Mucosa of rectum (tissue), 2 donors: Measurements from ENCODE around the gene RTP5.

ENCODE experiments used
- H3K27ac ChIP-seq, 2 donors: one replicate each; pipeline ENCODE4 v1.7.0; 2013; ENCODE audit warnings: inconsistent platforms in 2 of 2, low read depth in 2 of 2, low read length in 2 of 2
- H3K27me3 ChIP-seq, 2 donors: one replicate each; pipeline ENCODE4 v1.7.0; 2013; ENCODE audit warnings: low read length in 2 of 2; ENCODE audit not compliant: control insufficient read depth in 2 of 2, insufficient read depth in 2 of 2
- H3K36me3 ChIP-seq, 2 donors: one replicate each; pipeline ENCODE4 v1.7.0; 2013; ENCODE audit warnings: low read length in 2 of 2; ENCODE audit not compliant: control insufficient read depth in 2 of 2, insufficient read depth in 2 of 2
- H3K4me1 ChIP-seq, 2 donors: one replicate each; pipeline ENCODE4 v1.7.0; 2013; ENCODE audit warnings: low read length in 2 of 2, mild to moderate bottlenecking in 1 of 2; ENCODE audit not compliant: control insufficient read depth in 2 of 2, insufficient read depth in 2 of 2
- H3K4me3 ChIP-seq, 2 donors: one replicate each; pipeline ENCODE4 v1.7.0; 2013; ENCODE audit warnings: low read length in 2 of 2
- H3K9ac ChIP-seq, 2 donors: one replicate each; pipeline ENCODE4 v1.7.0; 2013; ENCODE audit warnings: low read length in 2 of 2, low read depth in 1 of 2, mild to moderate bottlenecking in 1 of 2
- H3K9me3 ChIP-seq, 2 donors: one replicate each; pipeline ENCODE4 v1.7.0; 2013; ENCODE audit warnings: low read length in 2 of 2; ENCODE audit not compliant: control insufficient read depth in 2 of 2
- donor health status: healthy.
- donor health status: Normal muscosa, but diverticular disease.

RTP5 gene

DNA sequence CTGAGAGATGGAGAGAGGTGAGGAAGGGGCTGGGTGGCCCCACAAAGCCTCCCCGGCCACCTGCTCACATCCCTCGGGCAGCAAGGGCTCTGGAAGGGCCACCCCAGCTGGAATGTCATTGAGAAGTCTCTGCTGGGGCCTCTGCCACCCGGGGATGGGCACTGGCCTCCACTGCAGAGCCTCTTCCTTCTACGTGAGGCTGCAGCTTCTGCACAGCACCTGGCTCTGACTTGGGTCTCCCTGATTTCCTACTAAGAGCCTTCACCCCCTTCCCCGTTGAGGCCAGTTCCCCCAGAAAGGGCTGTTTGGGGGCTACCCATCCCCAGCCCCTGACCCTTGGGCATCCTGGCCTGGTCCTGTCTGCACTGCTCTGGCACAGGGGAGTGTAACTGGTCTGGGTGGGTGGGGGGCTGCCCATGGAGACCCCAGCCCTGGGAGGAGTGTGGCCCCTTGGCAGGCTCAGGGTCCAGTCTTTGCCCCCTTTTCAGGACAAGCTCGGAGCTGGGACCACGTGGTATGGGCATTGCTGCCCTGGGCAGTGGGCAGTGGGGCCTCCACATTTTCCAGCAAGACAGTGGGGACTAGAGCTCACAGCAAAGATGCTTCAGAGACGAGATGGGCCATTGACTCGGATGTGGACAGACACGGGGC is 16.4 kb upstream of the RTP5 start:
- Histone ChIP-seq H3K9me3 (no peaks in the 10 kb centered on the region), H3K4me3 (no peak overlapping the region), H3K4me1 (no peaks in the 10 kb centered on the region), H3K27me3 (peaks cover 0 to 7% of the 10 kb centered on the region in 2 donors), H3K9ac (no peak overlapping the region), H3K36me3 (no peaks in the 10 kb centered on the region), H3K27ac (no peak overlapping the region)

DNA sequence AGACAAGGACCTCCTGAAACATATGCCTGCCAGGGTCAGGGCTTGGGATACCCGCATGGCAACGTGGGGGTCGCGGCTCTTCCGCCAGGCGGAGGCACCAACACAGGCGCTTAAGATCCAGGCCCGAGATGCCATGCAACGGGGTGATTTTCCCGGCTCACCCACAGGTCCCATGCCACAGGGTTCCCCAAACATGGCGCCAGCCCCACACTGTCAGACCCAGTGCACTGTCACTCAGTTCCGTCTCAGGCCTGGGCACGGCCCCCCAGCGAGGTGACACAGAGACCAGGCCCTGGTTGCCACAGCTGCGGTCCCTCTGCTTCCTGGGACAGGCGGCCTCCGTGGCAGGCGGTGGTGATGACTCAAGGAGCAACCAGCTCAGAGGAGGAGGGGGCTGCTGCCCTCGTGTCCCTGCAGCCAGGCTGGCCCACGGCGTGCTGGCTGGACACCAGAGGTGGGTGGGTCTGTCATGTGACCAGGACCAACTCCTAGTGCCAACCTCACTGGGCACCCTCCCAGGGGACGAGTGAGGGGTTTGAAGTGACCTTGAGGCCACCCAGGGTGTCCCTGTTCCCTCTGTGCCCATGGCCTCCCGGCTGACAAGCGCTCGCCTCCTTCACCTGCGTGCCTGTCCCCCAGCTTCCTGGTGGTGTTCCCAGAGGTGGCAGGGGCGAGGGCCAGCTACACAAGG is 15.7 kb upstream of the RTP5 start:
- Histone ChIP-seq H3K27me3 (peaks cover 0 to 7% of the 10 kb centered on the region in 2 donors), H3K9ac (no peak overlapping the region), H3K4me1 (no peaks in the 10 kb centered on the region), H3K27ac (no peak overlapping the region), H3K9me3 (no peaks in the 10 kb centered on the region), H3K4me3 (no peak overlapping the region), H3K36me3 (no peaks in the 10 kb centered on the region)

DNA sequence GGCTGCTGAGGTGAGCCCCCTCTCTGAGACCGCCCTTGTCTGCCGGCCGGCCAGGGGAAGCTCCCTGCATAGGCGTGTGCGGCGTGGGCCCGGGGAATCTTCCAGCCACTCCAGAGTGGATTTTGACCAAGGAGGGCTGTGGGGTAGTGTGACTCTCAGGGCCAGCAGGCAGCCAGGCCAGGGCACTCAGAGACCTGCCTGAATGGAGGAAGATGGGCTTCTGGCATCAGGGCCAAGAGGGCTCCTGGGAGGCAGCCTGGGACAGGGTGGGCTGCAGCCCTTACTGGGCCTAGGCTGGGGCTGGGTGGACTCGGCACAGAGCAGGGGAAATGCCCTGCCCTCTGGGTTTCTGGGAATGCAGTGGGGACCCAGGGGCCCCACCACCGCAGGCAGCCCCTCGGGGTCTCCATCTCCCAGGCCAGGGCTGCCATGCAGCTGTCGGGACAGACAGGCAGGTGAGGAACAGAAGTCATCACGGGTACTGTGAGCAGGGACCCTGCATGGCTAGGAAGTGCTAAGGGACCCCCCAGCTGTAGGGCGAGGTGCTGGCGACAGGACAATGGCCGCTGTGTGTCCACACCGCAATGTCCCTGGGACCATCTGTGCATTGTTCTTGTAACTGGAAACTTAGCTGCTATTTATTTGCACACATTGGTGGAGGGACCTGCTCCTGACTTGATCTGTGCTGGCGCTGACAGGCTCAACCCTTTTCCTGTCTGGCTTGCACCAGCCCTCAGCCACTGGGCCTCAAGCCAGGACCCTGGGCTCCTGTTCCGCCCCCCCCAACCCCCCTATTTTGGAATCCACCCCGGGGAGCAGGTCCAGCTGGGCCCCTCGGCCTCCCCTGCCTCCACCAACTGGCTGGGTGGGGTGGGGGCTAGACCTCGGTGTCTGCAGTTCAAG is 14.9 kb upstream of the RTP5 start:
- Histone ChIP-seq H3K27ac (no peak overlapping the region), H3K9ac (no peak overlapping the region), H3K4me3 (no peak overlapping the region), H3K9me3 (no peaks in the 10 kb centered on the region), H3K27me3 (peaks cover 0 to 7% of the 10 kb centered on the region in 2 donors), H3K36me3 (no peaks in the 10 kb centered on the region), H3K4me1 (peaks cover 6% of the 10 kb centered on the region in 2 donors)

DNA sequence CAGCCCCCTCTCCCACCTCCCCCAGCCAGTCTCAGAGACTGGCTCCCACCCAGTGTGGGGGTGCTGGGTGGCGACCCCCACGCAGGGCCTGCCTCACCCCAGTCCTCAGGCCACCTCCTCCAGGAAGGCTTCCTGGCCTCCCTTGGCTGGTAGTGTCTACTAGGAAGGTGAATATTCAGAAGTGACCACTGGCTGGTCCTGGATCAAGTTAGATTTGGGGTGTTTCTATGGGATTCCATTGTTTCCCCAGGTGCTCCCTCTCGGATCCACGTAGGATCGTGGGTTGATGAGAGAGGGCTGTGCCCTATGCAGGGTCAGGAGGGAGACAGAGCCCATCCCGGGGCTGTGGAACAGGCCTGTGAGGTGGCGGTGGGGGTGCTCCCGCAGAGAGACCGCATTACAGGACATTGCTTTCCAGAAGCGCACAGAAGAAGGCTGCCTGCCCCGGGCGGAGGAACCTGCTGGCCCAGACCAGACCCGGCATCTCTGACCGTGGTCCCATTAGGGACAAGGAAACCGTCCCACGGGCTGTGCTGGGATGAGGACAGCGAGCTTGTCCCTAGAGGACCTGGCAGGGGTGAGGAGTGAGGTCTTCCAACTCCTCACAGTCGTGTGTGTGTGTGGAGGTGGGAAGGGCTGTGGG is 14.2 kb upstream of the RTP5 start:
- no peaks in the 10 kb centered on the region for H3K9me3 ChIP-seq
- H3K9ac ChIP-seq: no peak overlapping the region
- H3K36me3 ChIP-seq: no peaks in the 10 kb centered on the region
- peaks cover 8 to 9% of the 10 kb centered on the region in 2 donors for H3K4me1 ChIP-seq
- peaks cover 0 to 9% of the 10 kb centered on the region in 2 donors for H3K27me3 ChIP-seq
- H3K27ac ChIP-seq: no peak overlapping the region
- H3K4me3 ChIP-seq: no peak overlapping the region

DNA sequence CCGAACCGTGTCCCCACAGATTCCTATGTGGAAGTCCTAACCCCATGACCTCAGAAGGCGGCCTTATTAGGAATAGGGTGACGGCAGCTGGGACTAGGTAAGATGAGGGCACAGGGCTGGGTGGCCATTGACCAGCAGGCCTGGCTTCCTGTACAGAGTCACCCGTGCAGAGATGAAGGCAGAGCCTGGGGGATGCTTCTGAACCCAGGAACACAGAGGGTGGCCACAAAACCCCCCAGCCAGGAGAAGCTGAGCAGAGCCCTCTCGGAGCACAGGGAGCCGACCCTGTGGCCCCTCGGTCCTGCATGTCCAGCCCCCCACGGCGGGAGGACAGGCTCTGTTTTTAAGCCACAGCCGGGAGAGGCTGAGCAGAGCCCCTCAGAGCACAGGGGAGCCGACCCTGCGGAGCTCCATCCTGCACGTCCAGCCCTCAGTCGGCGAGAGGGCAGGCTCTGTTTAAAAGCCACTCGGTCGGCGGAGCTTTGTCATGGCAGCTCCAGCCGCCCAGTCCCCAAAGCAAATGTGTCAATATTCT is 13.6 kb upstream of the RTP5 start:
- H3K4me1 ChIP-seq: peaks cover 8 to 11% of the 10 kb centered on the region in 2 donors

DNA sequence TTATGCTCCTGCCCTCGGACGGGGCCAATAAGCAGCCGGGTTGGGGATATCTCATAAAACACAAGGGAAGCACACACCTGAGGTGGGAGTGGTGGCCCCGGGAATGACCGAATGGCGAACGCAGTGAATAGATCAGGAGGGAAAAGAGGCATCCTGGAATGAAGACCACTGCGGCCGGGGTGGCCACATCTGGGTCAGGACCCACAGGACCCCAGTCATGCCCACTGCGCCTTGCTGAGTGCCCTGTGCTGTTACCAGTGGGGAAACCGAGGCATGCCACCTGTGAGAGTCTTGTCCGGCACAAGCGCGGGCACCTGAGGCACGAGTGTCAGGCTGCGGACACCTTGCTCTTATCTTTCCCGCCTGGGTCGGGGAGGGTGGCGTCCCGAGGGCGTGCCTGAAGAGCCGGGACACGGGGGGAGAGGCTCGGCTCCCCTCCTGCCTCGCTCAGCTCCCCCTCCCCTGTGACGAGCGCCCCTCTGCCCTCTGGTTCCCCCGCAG is 12.4 kb upstream of the RTP5 start:
- H3K4me1 ChIP-seq: peaks cover 8 to 11% of the 10 kb centered on the region in 2 donors
- H3K36me3 ChIP-seq: no peaks in the 10 kb centered on the region
- H3K9ac ChIP-seq: no peak overlapping the region
- H3K27me3 ChIP-seq: peaks cover 0 to 9% of the 10 kb centered on the region in 2 donors
- no peak overlapping the region for H3K4me3 ChIP-seq
- H3K27ac ChIP-seq: no peak overlapping the region
- H3K9me3 ChIP-seq: no peaks in the 10 kb centered on the region

More for the DNA sequence above, 13.6 kb upstream of the RTP5 start:
- H3K9ac ChIP-seq: no peak overlapping the region
- peaks cover 0 to 9% of the 10 kb centered on the region in 2 donors for H3K27me3 ChIP-seq
- H3K4me3 ChIP-seq: no peak overlapping the region
- H3K27ac ChIP-seq: no peak overlapping the region
- no peaks in the 10 kb centered on the region for H3K9me3 ChIP-seq
- H3K36me3 ChIP-seq: no peaks in the 10 kb centered on the region

DNA sequence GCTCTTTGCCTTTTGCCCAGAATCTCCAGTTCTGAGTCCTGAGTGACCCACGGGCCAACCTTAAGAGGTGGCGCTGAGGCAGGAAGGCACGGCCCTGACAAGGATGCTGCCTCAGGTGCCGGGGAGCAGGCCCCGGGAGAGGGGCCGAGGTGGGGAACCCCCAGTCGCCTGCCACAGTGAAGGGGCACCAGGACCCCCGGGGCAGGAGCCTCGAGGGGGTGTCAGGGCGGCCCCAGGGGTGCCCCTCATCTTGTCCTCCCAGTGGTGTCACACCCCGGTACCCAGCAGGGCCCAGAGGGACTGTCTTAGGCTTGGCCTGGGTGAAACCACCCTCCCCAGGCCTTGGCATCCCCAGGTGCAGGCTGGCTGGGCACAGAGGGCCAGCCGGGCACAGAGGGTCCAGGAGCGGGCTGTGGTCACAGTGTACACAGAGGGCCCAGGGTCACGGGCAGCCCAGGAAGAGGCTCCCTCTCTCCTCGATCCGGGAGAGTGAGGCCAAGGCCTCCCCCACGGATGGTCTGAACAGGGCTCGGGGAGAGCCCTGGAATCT is 11.9 kb upstream of the RTP5 start:
- peak overlapping the region in 1 of 2 donors; percentile 26 for H3K4me3 ChIP-seq
- no peaks in the 10 kb centered on the region for H3K9me3 ChIP-seq
- H3K4me1 ChIP-seq: peaks cover 8 to 11% of the 10 kb centered on the region in 2 donors
- no peak overlapping the region for H3K27ac ChIP-seq
- no peaks in the 10 kb centered on the region for H3K36me3 ChIP-seq
- H3K9ac ChIP-seq: no peak overlapping the region
- peaks cover 0 to 9% of the 10 kb centered on the region in 2 donors for H3K27me3 ChIP-seq

DNA sequence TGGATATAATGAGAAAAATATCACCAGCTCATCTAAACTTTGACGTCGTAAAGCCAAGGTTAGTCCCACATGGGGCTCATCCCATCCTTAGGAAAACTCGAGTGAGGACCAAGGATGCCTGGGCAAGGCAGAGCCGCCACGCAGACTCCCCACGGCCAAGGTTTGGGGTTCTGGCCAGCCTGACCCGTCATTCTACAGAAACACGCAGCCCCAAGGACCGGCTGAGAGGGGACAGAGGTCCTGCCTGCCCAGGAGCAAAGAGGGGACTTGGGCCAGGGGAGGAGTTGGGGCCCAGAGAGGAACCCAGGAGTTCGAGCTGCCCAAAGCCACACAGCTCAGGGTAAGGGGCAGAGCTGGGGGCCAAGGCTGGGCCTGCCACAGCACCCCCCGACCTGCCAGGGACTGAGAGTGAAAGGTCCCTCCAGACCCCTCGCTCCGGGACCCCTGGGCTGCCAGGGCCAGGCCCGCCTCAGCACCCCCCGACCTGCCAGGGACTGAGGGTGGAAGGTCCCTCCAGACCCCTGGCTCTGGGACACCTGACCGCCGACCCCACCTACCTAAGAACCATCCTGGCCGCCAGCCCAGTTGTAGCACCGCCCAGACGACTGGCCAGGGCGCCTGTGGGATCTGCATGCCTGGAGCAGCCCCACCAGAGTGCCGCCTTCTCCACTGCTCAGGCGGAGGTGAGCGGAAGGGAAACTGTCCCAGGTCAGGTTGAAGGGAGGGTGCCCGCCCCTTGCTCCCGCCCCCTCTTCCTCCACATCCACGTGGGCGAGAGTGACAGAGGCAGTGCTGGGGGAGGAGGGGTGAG is 11.1 kb upstream of the RTP5 start, which contains the start of gene PDCD1:
Gene PDCD1 (minus strand): TSS at position 689 of the 811 bp plus-strand sequence. CDS start 56 bp downstream, at position 633.
- H3K9me3 ChIP-seq: no peaks in the 10 kb centered on the region
- peaks cover 3 to 9% of the 10 kb centered on the region in 2 donors for H3K27me3 ChIP-seq
- peak within 1 kb of the TSS; percentile 61 to 70 for H3K27ac ChIP-seq
- peak within 1 kb of the TSS; percentile 23 to 41 for H3K4me3 ChIP-seq
- peak within 1 kb of the TSS in 1 of 2 donors; percentile 57 for H3K9ac ChIP-seq
- peaks cover 8 to 11% of the 10 kb centered on the region in 2 donors for H3K4me1 ChIP-seq
- no peaks in the 10 kb centered on the region for H3K36me3 ChIP-seq
